HEK293 (cell line): ENCODE results near the gene FBL.

ENCODE experiments used
- GLI2 ChIP-seq: fragments of 450-650 bp; formaldehyde crosslinking; IDR thresholded peaks from 2 replicates; pipeline ENCODE4; 2017; ENCODE audit warnings: missing biosample characterization, missing genetic modification characterization, low read depth, borderline replicate concordance
- HOXA7 ChIP-seq: sonication (generic); formaldehyde crosslinking; IDR thresholded peaks from 2 replicates; pipeline ENCODE4 v1.8.1; 2022; ENCODE audit warnings: missing genetic modification reagents, borderline replicate concordance
- KLF1 ChIP-seq: fragments of 450-650 bp; formaldehyde crosslinking; IDR thresholded peaks from 2 replicates; pipeline ENCODE4 v1.5.1; 2016; ENCODE audit warnings: missing biosample characterization, missing genetic modification characterization
- MZF1 ChIP-seq: fragments of 450-650 bp; formaldehyde crosslinking; IDR thresholded peaks from 2 replicates; pipeline ENCODE4 v1.5.1; 2017; ENCODE audit warnings: missing biosample characterization, missing genetic modification characterization, borderline replicate concordance
- PATZ1 ChIP-seq: fragments of 450-650 bp; formaldehyde crosslinking; IDR thresholded peaks from 2 replicates; pipeline ENCODE4 v1.5.1; 2016; ENCODE audit warnings: missing biosample characterization, missing genetic modification characterization
- RBAK ChIP-seq: fragments of 450-650 bp; formaldehyde crosslinking; IDR thresholded peaks from 2 replicates; pipeline ENCODE4 v1.5.1; 2016; ENCODE audit warnings: missing biosample characterization, missing genetic modification characterization
- REST ChIP-seq: fragments of 450-650 bp; formaldehyde crosslinking; IDR thresholded peaks from 2 replicates; pipeline ENCODE4 v1.5.1; 2016; ENCODE audit warnings: missing biosample characterization, missing genetic modification characterization
- TCF7L2 ChIP-seq: IDR thresholded peaks from 2 replicates; pipeline ENCODE4 v1.6.1; 2011; ENCODE audit warnings: low read depth, mild to moderate bottlenecking, inconsistent platforms, low read length, moderate library complexity, borderline replicate concordance
- ZBTB11 ChIP-seq: fragments of 450-650 bp; formaldehyde crosslinking; conservative IDR thresholded peaks from 2 replicates; pipeline ENCODE4 v1.5.1; 2016; ENCODE audit warnings: low read depth, missing biosample characterization, missing genetic modification characterization
- ZBTB26 ChIP-seq: fragments of 450-650 bp; formaldehyde crosslinking; optimal IDR thresholded peaks from 2 replicates; pipeline ENCODE3; 2016; ENCODE audit warnings: missing biosample characterization, mild to moderate bottlenecking, missing genetic modification characterization
- ZFP41 ChIP-seq: fragments of 450-650 bp; formaldehyde crosslinking; IDR thresholded peaks from 2 replicates; pipeline ENCODE4 v1.5.1; 2016; ENCODE audit warnings: missing biosample characterization, missing genetic modification characterization, borderline replicate concordance
- ZFP69B ChIP-seq: fragments of 450-650 bp; formaldehyde crosslinking; IDR thresholded peaks from 2 replicates; pipeline ENCODE4 v1.5.1; 2016; ENCODE audit warnings: missing biosample characterization, missing genetic modification characterization
- ZNF112 ChIP-seq: fragments of 450-650 bp; formaldehyde crosslinking; IDR thresholded peaks from 2 replicates; pipeline ENCODE4 v1.5.0; 2017; ENCODE audit warnings: missing biosample characterization, missing genetic modification characterization
- ZNF19 ChIP-seq: fragments of 450-650 bp; formaldehyde crosslinking; IDR thresholded peaks from 2 replicates; pipeline ENCODE4; 2016; ENCODE audit warnings: missing biosample characterization, missing genetic modification characterization, low read depth
- ZNF23 ChIP-seq: fragments of 450-650 bp; formaldehyde crosslinking; IDR thresholded peaks from 2 replicates; pipeline ENCODE4 v1.5.1; 2016; ENCODE audit warnings: missing biosample characterization, missing genetic modification characterization, borderline replicate concordance
- ZNF24 ChIP-seq: fragments of 450-650 bp; formaldehyde crosslinking; IDR thresholded peaks from 2 replicates; pipeline ENCODE4 v1.5.1; 2016; ENCODE audit warnings: missing biosample characterization, missing genetic modification characterization
- ZNF324 ChIP-seq: fragments of 450-650 bp; formaldehyde crosslinking; IDR thresholded peaks from 2 replicates; pipeline ENCODE4 v1.5.1; 2016; ENCODE audit warnings: missing biosample characterization, missing genetic modification characterization
- ZNF366 ChIP-seq: fragments of 450-650 bp; formaldehyde crosslinking; conservative IDR thresholded peaks from 2 replicates; pipeline ENCODE4 v1.5.1; 2016; ENCODE audit warnings: missing biosample characterization, missing genetic modification characterization
- ZNF510 ChIP-seq: fragments of 450-650 bp; formaldehyde crosslinking; IDR thresholded peaks from 2 replicates; pipeline ENCODE4 v1.5.1; 2018; ENCODE audit warnings: mild to moderate bottlenecking, missing genetic modification characterization, missing biosample characterization; ENCODE audit not compliant: insufficient replicate concordance
- ZNF518A ChIP-seq: fragments of 450-650 bp; formaldehyde crosslinking; conservative IDR thresholded peaks from 2 replicates; pipeline ENCODE4 v1.5.1; 2016; ENCODE audit warnings: low read depth, missing biosample characterization, missing genetic modification characterization
- ZNF639 ChIP-seq: fragments of 450-650 bp; formaldehyde crosslinking; IDR thresholded peaks from 2 replicates; pipeline ENCODE4 v1.5.1; 2016; ENCODE audit warnings: missing biosample characterization, missing genetic modification characterization
- ZNF768 ChIP-seq: fragments of 450-650 bp; formaldehyde crosslinking; IDR thresholded peaks from 2 replicates; pipeline ENCODE4 v1.5.1; 2018; ENCODE audit warnings: missing biosample characterization, mild to moderate bottlenecking, missing genetic modification characterization
- ZSCAN30 ChIP-seq: fragments of 450-650 bp; IDR thresholded peaks from 2 replicates; pipeline ENCODE4 v1.5.1; 2018; ENCODE audit warnings: missing biosample characterization, mild to moderate bottlenecking, missing genetic modification characterization, moderate library complexity

Gene FBL

GRCh38 chr19:39792999-39793546 is 53.1 kb downstream of the FBL start (continued):
- no peak for TF ChIP-seq ZNF24
- TF ChIP-seq ZSCAN30 (tag by site-specific recombination): 0 out of 2 replicates have a peak, but pooled peaks have one; percentile 10
- peak; percentile 48 for TF ChIP-seq PATZ1 (tag by site-specific recombination)
- TF ChIP-seq ZNF19 (tag by site-specific recombination): no peak
- TF ChIP-seq HOXA7 (CRISPR knock-in tag): no peak
- no peak for TF ChIP-seq ZNF518A (tag by site-specific recombination)
- TF ChIP-seq ZNF112: no peak
- TF ChIP-seq TCF7L2: no peak
- TF ChIP-seq ZFP41 (tag by site-specific recombination): no peak
- no peak for TF ChIP-seq GLI2 (tag by site-specific recombination)
- no peak for TF ChIP-seq ZNF510 (tag by site-specific recombination)
- no peak for TF ChIP-seq ZNF23 (tag by site-specific recombination)
- no peak for TF ChIP-seq MZF1 (tag by site-specific recombination)
- TF ChIP-seq REST (tag by site-specific recombination): no peak
- TF ChIP-seq ZNF639 (tag by site-specific recombination): no peak
- no peak for TF ChIP-seq KLF1
- TF ChIP-seq ZFP69B (tag by site-specific recombination): no peak
- no peak for TF ChIP-seq ZNF768
- TF ChIP-seq RBAK (tag by site-specific recombination): no peak
- TF ChIP-seq ZBTB26 (tag by site-specific recombination): no peak
- TF ChIP-seq ZNF324 (tag by site-specific recombination): 0 out of 2 replicates have a peak, but pooled peaks have one; percentile 60
- no peak for TF ChIP-seq ZBTB11 (tag by site-specific recombination)
- no peak for TF ChIP-seq ZNF366
